Loucy (cell line): ENCODE data around the gene CBARP.

Experiments
- H2AFZ ChIP-seq: fragments of 200-600 bp; sonication (generic); 2 replicates; pipeline ENCODE4 v1.6.0; 2016; ENCODE audit warnings: antibody characterized with exemption, mild to moderate bottlenecking, low read length, moderate library complexity
- H3F3A ChIP-seq: fragments of 200-600 bp; 2 replicates; pipeline ENCODE4 v1.6.0; 2016; ENCODE audit warnings: antibody characterized with exemption, low read depth, mild to moderate bottlenecking
- H3K27me3 ChIP-seq: fragments of 200-600 bp; sonication (generic); 2 replicates; pipeline ENCODE4 v1.6.1; 2014; ENCODE audit warnings: low read length, mild to moderate bottlenecking; ENCODE audit not compliant: insufficient read depth, poor library complexity, severe bottlenecking
- H3K36me3 ChIP-seq: fragments of 200-600 bp; sonication (generic); 2 replicates; pipeline ENCODE4 v1.6.1; 2016; ENCODE audit warnings: low read length; ENCODE audit not compliant: insufficient read depth
- H3K4me1 ChIP-seq: fragments of 200-600 bp; sonication (generic); 2 replicates; pipeline ENCODE4 v1.5.1; 2014; ENCODE audit warnings: low read length, mild to moderate bottlenecking; ENCODE audit not compliant: insufficient read depth, poor library complexity, severe bottlenecking
- H3K4me2 ChIP-seq: fragments of 200-600 bp; sonication (generic); 2 replicates; pipeline ENCODE4 v1.6.0; 2014; ENCODE audit warnings: antibody characterized with exemption, low read length, low read depth, mild to moderate bottlenecking; ENCODE audit not compliant: poor library complexity, severe bottlenecking
- H3K4me3 ChIP-seq: fragments of 200-600 bp; sonication (generic); 2 replicates; pipeline ENCODE4 v1.5.1; 2014; ENCODE audit warnings: low read length, mild to moderate bottlenecking, mixed read lengths; ENCODE audit not compliant: poor library complexity, severe bottlenecking
- H3K79me2 ChIP-seq: fragments of 200-600 bp; sonication (generic); 2 replicates; pipeline ENCODE4 v1.6.1; 2014; ENCODE audit warnings: low read length; ENCODE audit not compliant: insufficient read depth
- H3K9ac ChIP-seq: fragments of 200-600 bp; sonication (generic); 2 replicates; pipeline ENCODE4 v1.6.0; 2014; ENCODE audit warnings: mild to moderate bottlenecking, low read depth, low read length, moderate library complexity; ENCODE audit not compliant: poor library complexity, severe bottlenecking
- H3K9me2 ChIP-seq: fragments of 200-600 bp; sonication (generic); replicated peaks from 2 replicates; pipeline ENCODE4 v1.6.1; 2016; ENCODE audit warnings: low read depth, low read length, mixed read lengths
- H3K9me3 ChIP-seq: fragments of 200-600 bp; sonication (generic); 2 replicates; pipeline ENCODE4 v1.6.1; 2014; ENCODE audit warnings: mild to moderate bottlenecking, antibody characterized with exemption, low read length, low read depth; ENCODE audit not compliant: insufficient read depth
- H4K20me1 ChIP-seq: fragments of 200-600 bp; sonication (generic); 2 replicates; pipeline ENCODE4 v1.6.0; 2014; ENCODE audit warnings: antibody characterized with exemption, low read length, mild to moderate bottlenecking; ENCODE audit not compliant: insufficient read depth, poor library complexity, severe bottlenecking
- CTCF ChIP-seq: fragments of 200-600 bp; sonication (generic); conservative IDR thresholded peaks from 2 replicates; pipeline ENCODE4 v1.5.1; 2014; ENCODE audit warnings: mild to moderate bottlenecking, antibody characterized with exemption, low read length
- EZH2phosphoT487 ChIP-seq: fragments of 200-600 bp; IDR thresholded peaks from 2 replicates; pipeline ENCODE4 v1.6.1; 2018; ENCODE audit warnings: antibody characterized with exemption, mild to moderate bottlenecking, moderate library complexity, borderline replicate concordance

Gene CBARP

GRCh38 chr19:1182727-1183126 lies 55.1 kb downstream of the CBARP start:
- Histone ChIP-seq H3K36me3 (no peaks in the 10 kb centered on the region), H2AFZ (no peak overlapping the region), H3K9me2 (no peaks in the 10 kb centered on the region), H3K4me1 (no peaks in the 10 kb centered on the region), H4K20me1 (no peaks in the 10 kb centered on the region), H3K27me3 (no peaks in the 10 kb centered on the region), H3F3A (no peaks in the 10 kb centered on the region), H3K79me2 (no peaks in the 10 kb centered on the region), H3K9ac (no peak overlapping the region), H3K4me2 (no peak overlapping the region), H3K4me3 (no peak overlapping the region), H3K9me3 (no peaks in the 10 kb centered on the region)
- TF ChIP-seq EZH2phosphoT487 (no peak), CTCF (no peak)

GRCh38 chr19:1182068-1182467 lies 55.7 kb downstream of the CBARP start:
- Histone ChIP-seq H3K36me3 (no peaks in the 10 kb centered on the region), H3K9me2 (no peaks in the 10 kb centered on the region), H3K9ac (no peak overlapping the region), H3K4me3 (no peak overlapping the region), H3F3A (no peaks in the 10 kb centered on the region), H3K4me2 (no peak overlapping the region), H2AFZ (no peak overlapping the region), H4K20me1 (no peaks in the 10 kb centered on the region), H3K27me3 (no peaks in the 10 kb centered on the region), H3K79me2 (no peaks in the 10 kb centered on the region), H3K4me1 (no peaks in the 10 kb centered on the region), H3K9me3 (no peaks in the 10 kb centered on the region)
- TF ChIP-seq EZH2phosphoT487 (no peak), CTCF (no peak)

GRCh38 chr19:1181606-1182005 lies 56.2 kb downstream of the CBARP start:
- H3K36me3 ChIP-seq, result no peaks in the 10 kb centered on the region
- H3K9me2 ChIP-seq, result no peaks in the 10 kb centered on the region
- TF ChIP-seq CTCF (no peak), EZH2phosphoT487 (no peak)
- H3K79me2 ChIP-seq, result no peaks in the 10 kb centered on the region
- H3K27me3 ChIP-seq, result no peaks in the 10 kb centered on the region
- H2AFZ ChIP-seq, result no peak overlapping the region
- H3K4me2 ChIP-seq, result no peak overlapping the region
- H3F3A ChIP-seq, result no peaks in the 10 kb centered on the region
- no peak overlapping the region for H3K9ac ChIP-seq
- H3K4me1 ChIP-seq, result no peaks in the 10 kb centered on the region
- H4K20me1 ChIP-seq, result no peaks in the 10 kb centered on the region
- H3K9me3 ChIP-seq, result no peaks in the 10 kb centered on the region
- H3K4me3 ChIP-seq, result no peak overlapping the region
